H1 (cell line): Measurements from ENCODE around the gene SP4. TPM values are rescaled to one million over a fixed set of nuclear protein-coding genes. Genes with fewer than 3 reads are reported as not detected.

Experiments
- CTCF ChIA-PET: fragments of 300-600 bp; sonication (Branson Sonifier 250); formaldehyde crosslinking; loops from one replicate; lab custom pipeline; 2021; ENCODE audit not compliant: partially characterized antibody; lab: Charles Lee
- POLR2A ChIA-PET: fragments of 300-600 bp; sonication (Branson Sonifier 250); formaldehyde crosslinking; loops from one replicate; lab custom pipeline; 2021; ENCODE audit warnings: inconsistent platforms; ENCODE audit not compliant: partially characterized antibody; lab: Charles Lee
- DNase-seq, 2 experiments: peaks; one replicate each; pipeline versions ENCODE4 v3.0.0 to v3.0.0-alpha.2; 2010 to 2022; ENCODE audit warnings: low spot score in 2 of 2, low read depth in 1 of 2, mixed read lengths in 1 of 2
- FAIRE-seq: peaks from 2 replicates; lab custom pipeline; 2011; peaks lifted over from hg19 to GRCh38; lab: Jason Lieb, UNC
- H2AFZ ChIP-seq: 2 replicates; pipeline ENCODE4 v1.8.1; 2012; ENCODE audit warnings: low read length, inconsistent platforms
- H2AK5ac ChIP-seq: 2 replicates; pipeline ENCODE4 v1.6.1; 2013; ENCODE audit warnings: low read depth, low read length
- H2BK120ac ChIP-seq: replicated peaks from 2 replicates; pipeline ENCODE3; 2013; ENCODE audit warnings: low read depth, low read length, inconsistent platforms
- H2BK12ac ChIP-seq: 2 replicates; pipeline ENCODE4 v1.6.1; 2013; ENCODE audit warnings: low read depth, low read length
- H2BK15ac ChIP-seq: 2 replicates; pipeline ENCODE4 v1.6.1; 2013; ENCODE audit warnings: low read length
- H2BK20ac ChIP-seq: 2 replicates; pipeline ENCODE4 v1.6.1; 2013; ENCODE audit warnings: low read length
- H2BK5ac ChIP-seq: 2 replicates; pipeline ENCODE4 v1.6.1; 2013; ENCODE audit warnings: low read depth, low read length
- H3K14ac ChIP-seq: 2 replicates; pipeline ENCODE4 v1.6.1; 2013; ENCODE audit warnings: inconsistent platforms; ENCODE audit not compliant: insufficient read length
- H3K18ac ChIP-seq: 2 replicates; pipeline ENCODE4 v1.6.1; 2013; ENCODE audit warnings: low read length; ENCODE audit errors: extremely low read depth
- H3K23ac ChIP-seq: 2 replicates; pipeline ENCODE4 v1.6.1; 2013; ENCODE audit warnings: inconsistent platforms; ENCODE audit not compliant: insufficient read length
- H3K23me2 ChIP-seq: 2 replicates; pipeline ENCODE4 v1.6.1; 2013; ENCODE audit warnings: low read depth, low read length
- H3K27ac ChIP-seq: 2 replicates; pipeline ENCODE4 v1.6.1; 2011; ENCODE audit warnings: low read depth, low read length, inconsistent platforms
- H3K27me3 ChIP-seq, 4 experiments: replicated peaks in 1 of 4; 1 replicate in 1 of 4; 2 replicates in 3 of 4; pipeline versions ENCODE4 v1.6.1 to v1.8.1; 2011 to 2013; ENCODE audit warnings: low read length in 3 of 4, mild to moderate bottlenecking in 3 of 4, inconsistent platforms in 2 of 4, mixed read lengths in 2 of 4, moderate library complexity in 1 of 4; ENCODE audit not compliant: control insufficient read depth in 3 of 4, insufficient read depth in 3 of 4; ENCODE audit errors: extremely low read depth in 1 of 4
- H3K36me3 ChIP-seq, 4 experiments: 2 replicates each; pipeline versions ENCODE4 v1.6.1 to v1.8.1; 2011 to 2013; ENCODE audit warnings: mild to moderate bottlenecking in 4 of 4, low read length in 3 of 4, moderate library complexity in 2 of 4, control low read depth in 1 of 4, inconsistent platforms in 1 of 4; ENCODE audit not compliant: insufficient read depth in 4 of 4, control insufficient read depth in 2 of 4
- H3K4ac ChIP-seq: replicated peaks from 2 replicates; pipeline ENCODE3; 2013; ENCODE audit warnings: low read length, low read depth, mixed read lengths, inconsistent platforms; ENCODE audit not compliant: insufficient read length
- H3K4me1 ChIP-seq, 4 experiments: replicated peaks in 1 of 4; 1 replicate in 1 of 4; 2 replicates in 3 of 4; pipeline versions ENCODE4 v1.6.1 to v1.8.1; 2011 to 2013; ENCODE audit warnings: low read length in 3 of 4, inconsistent platforms in 2 of 4, mixed read lengths in 1 of 4; ENCODE audit not compliant: insufficient read depth in 4 of 4, control insufficient read depth in 3 of 4
- H3K4me2 ChIP-seq, 2 experiments: 2 replicates each; pipeline versions ENCODE4 v1.6.1 to v1.8.1; 2011 to 2013; ENCODE audit warnings: low read depth in 2 of 2, low read length in 2 of 2, control low read depth in 1 of 2, inconsistent platforms in 1 of 2, mild to moderate bottlenecking in 1 of 2; ENCODE audit not compliant: insufficient read depth in 1 of 2
- H3K4me3 ChIP-seq, 4 experiments: fragments of 200-600, 300-600 bp in 1 of 4; sonication (generic), shearing (Covaris generic), sonication (Bioruptor Twin) in 1 of 4; 2 replicates each; pipeline versions ENCODE4 v1.5.1 to v1.8.1; 2011 to 2016; ENCODE audit warnings: low read length in 4 of 4, low read depth in 3 of 4, control low read depth in 2 of 4, inconsistent platforms in 2 of 4, mild to moderate bottlenecking in 2 of 4, mixed read lengths in 1 of 4, moderate library complexity in 1 of 4; ENCODE audit not compliant: insufficient read depth in 2 of 4; ENCODE audit errors: extremely low read depth in 1 of 4
- H3K56ac ChIP-seq: replicated peaks from 2 replicates; pipeline ENCODE3; 2013; ENCODE audit warnings: low read depth, mild to moderate bottlenecking, mixed read lengths, low read length, inconsistent platforms; ENCODE audit not compliant: insufficient read length
- H3K79me1 ChIP-seq: 2 replicates; pipeline ENCODE4 v1.6.1; 2013; ENCODE audit warnings: low read depth, low read length, control low read depth
- H3K79me2 ChIP-seq, 2 experiments: 2 replicates each; pipeline versions ENCODE4 v1.6.1 to v1.8.1; 2012 to 2013; ENCODE audit warnings: low read length in 2 of 2, mild to moderate bottlenecking in 2 of 2, inconsistent platforms in 1 of 2; ENCODE audit not compliant: insufficient read depth in 2 of 2, control insufficient read depth in 1 of 2
- H3K9ac ChIP-seq, 4 experiments: replicated peaks in 1 of 4; 1 replicate in 1 of 4; 2 replicates in 3 of 4; pipeline versions ENCODE4 v1.6.1 to v1.8.1; 2011 to 2013; ENCODE audit warnings: low read depth in 3 of 4, low read length in 3 of 4, control low read depth in 2 of 4, mild to moderate bottlenecking in 2 of 4, moderate library complexity in 2 of 4, inconsistent platforms in 1 of 4; ENCODE audit errors: extremely low read depth in 1 of 4
- H3K9me3 ChIP-seq, 2 experiments: 2 replicates each; pipeline versions ENCODE4 v1.6.1 to v1.8.1; 2012 to 2013; ENCODE audit warnings: mild to moderate bottlenecking in 2 of 2, moderate library complexity in 2 of 2, control low read depth in 1 of 2, inconsistent platforms in 1 of 2, low read depth in 1 of 2, low read length in 1 of 2, mixed read lengths in 1 of 2; ENCODE audit not compliant: insufficient read depth in 2 of 2
- H4K20me1 ChIP-seq, 2 experiments: replicated peaks in 1 of 2; 2 replicates each; pipeline versions ENCODE3 to v1.8.1; 2011 to 2013; ENCODE audit warnings: inconsistent platforms in 2 of 2, low read length in 2 of 2, mild to moderate bottlenecking in 1 of 2; ENCODE audit not compliant: insufficient read depth in 2 of 2, control insufficient read depth in 1 of 2
- H4K5ac ChIP-seq: 2 replicates; pipeline ENCODE4 v1.6.1; 2013; ENCODE audit warnings: low read length, low read depth, mixed read lengths, inconsistent platforms; ENCODE audit not compliant: insufficient read length
- H4K8ac ChIP-seq: 2 replicates; pipeline ENCODE4 v1.8.0; 2013; ENCODE audit warnings: mild to moderate bottlenecking, moderate library complexity, low read length, inconsistent platforms; ENCODE audit not compliant: insufficient read depth; ENCODE audit errors: extremely low read depth
- H4K91ac ChIP-seq: replicated peaks from 2 replicates; pipeline ENCODE3; 2013; ENCODE audit warnings: low read length, mixed read lengths, inconsistent platforms; ENCODE audit not compliant: insufficient read length
- EGR1 ChIP-seq: IDR thresholded peaks from 2 replicates; pipeline ENCODE4 v1.6.1; 2011; ENCODE audit warnings: low read depth, low read length, borderline replicate concordance
- RFX5 ChIP-seq: IDR thresholded peaks from 2 replicates; pipeline ENCODE4 v1.6.1; 2011; ENCODE audit warnings: low read depth, low read length, improper control_type of control experiment, borderline replicate concordance
- SRF ChIP-seq: IDR thresholded peaks from 2 replicates; pipeline ENCODE4 v1.6.1; 2011; ENCODE audit warnings: mild to moderate bottlenecking, low read depth, low read length, moderate library complexity
- TAF1 ChIP-seq: IDR thresholded peaks from 2 replicates; pipeline ENCODE4 v1.6.1; 2011; ENCODE audit warnings: mild to moderate bottlenecking, low read depth, low read length
- TAF7 ChIP-seq: optimal IDR thresholded peaks from 2 replicates; pipeline ENCODE3; 2011; ENCODE audit warnings: low read depth, mild to moderate bottlenecking, inconsistent platforms, low read length, moderate library complexity, borderline replicate concordance
- USF2 ChIP-seq: IDR thresholded peaks from 2 replicates; pipeline ENCODE4 v1.6.1; 2011; ENCODE audit warnings: low read length, improper control_type of control experiment
- WGBS, 2 experiments: shearing (Covaris generic) in 1 of 2; methylation state at CpG; one replicate each; pipeline versions ENCODE4 v1.1.6 to v1.1.7; 2013 to 2015; ENCODE audit warnings: low lambda C conversion rate in 2 of 2, mixed read lengths in 2 of 2, inconsistent platforms in 1 of 2, low coverage in 1 of 2, missing lambda C conversion rate in 1 of 2; ENCODE audit not compliant: insufficient replicate concordance in 2 of 2, insufficient coverage in 1 of 2, insufficient read length in 1 of 2; ENCODE audit errors: extremely low coverage in 1 of 2, missing lambda C conversion rate in 1 of 2; 5-methylcytosine and 5-hydroxymethylcytosine counted together
- polyA plus RNA-seq, 7 experiments: library from polyadenylated mRNA; depleted of rRNA in 3 of 7; stranded (reverse) in 5 of 7; unstranded in 2 of 7; fragments of >200 nt in 5 of 7; fragments of 200-250 nt in 2 of 7; gene quantifications; 1 replicate in 5 of 7; 2 replicates in 1 of 7; 4 replicates in 1 of 7; pipeline versions ENCODE4 v1.2.1 to v1.2.3, GENCODE V29; 2011 to 2013; ENCODE audit warnings: missing spikeins in 2 of 7, mixed read lengths in 2 of 7
- total RNA-seq: library from RNA; stranded (reverse); fragmentation: NEBNext Ultra II Directional; extraction: Animal tissue kit (Norgen Biotek cat#: 25700); gene quantifications from 2 replicates; pipeline ENCODE4 v1.2.1, GENCODE V29; 2021

Gene SP4
- total and polyA plus RNA-seq, 2 of the 8 experiments (the other 6 are each of a cell fraction or from before 2014, with no cell fraction given), result 10.0 to 24.0 TPM

- H2BK12ac ChIP-seq, result no peak overlapping the region
- CTCF ChIA-PET, result no interaction called here
- no peaks in the 10 kb centered on the region for H3K36me3 ChIP-seq
- TF ChIP-seq EGR1, result no peak
- no peak for TF ChIP-seq SRF
- no peak for TF ChIP-seq USF2
- TF ChIP-seq RFX5, result no peak
- no peak for TF ChIP-seq TAF7
- no peak for TF ChIP-seq TAF1
Observed at GRCh38 chr7:21401944-21402343, 25.9 kb upstream of the SP4 start.

More at GRCh38 chr7:21401944-21402343, 25.9 kb upstream of the SP4 start:
- 92% methylated on average over 5 of the region's 5 CpGs; no CpG with 5 or more reads in 1 of the 2 experiments for WGBS, 2 experiments
- H3K9me3 ChIP-seq, result no peaks in the 10 kb centered on the region; a peak in 1 of 4 replicates
- H2BK5ac ChIP-seq, result no peak overlapping the region
- no peak overlapping the region for H4K8ac ChIP-seq
- H3K4me1 ChIP-seq, result no peaks in the 10 kb centered on the region
- no peak overlapping the region for H3K4me2 ChIP-seq
- H3K18ac ChIP-seq, result no peak overlapping the region
- H3K27ac ChIP-seq, result no peak overlapping the region
- no peak overlapping the region for H4K5ac ChIP-seq
- H3K4ac ChIP-seq, result no peak overlapping the region
- H2BK20ac ChIP-seq, result no peak overlapping the region
- no peaks in the 10 kb centered on the region for H3K79me1 ChIP-seq
- no peaks in the 10 kb centered on the region for H3K79me2 ChIP-seq
- H3K23me2 ChIP-seq, result no peaks in the 10 kb centered on the region
- no peak overlapping the region for H3K56ac ChIP-seq
- H2BK120ac ChIP-seq, result no peak overlapping the region
- FAIRE-seq, result no peak
- no peak overlapping the region for H3K9ac ChIP-seq
- H3K4me3 ChIP-seq, result no peak overlapping the region
- no peak for DNase-seq
- no peak overlapping the region for H3K14ac ChIP-seq
- no peak overlapping the region for H2BK15ac ChIP-seq
- no peaks in the 10 kb centered on the region for H3K27me3 ChIP-seq
- no peak overlapping the region for H2AK5ac ChIP-seq
- H3K23ac ChIP-seq, result no peak overlapping the region
- POLR2A ChIA-PET, result no interaction called here
- no peak overlapping the region for H2AFZ ChIP-seq
- H4K91ac ChIP-seq, result no peak overlapping the region
- H4K20me1 ChIP-seq, result no peaks in the 10 kb centered on the region
